ENCODE results near the gene PPP3CA. TPM values are rescaled to one million over a fixed set of nuclear protein-coding genes. Genes with fewer than 3 reads are reported as not detected.

PPP3CA gene
- total RNA-seq, 4 donors from 2014 or later = 28.7 to 51.7 (median 39.0) TPM

DNA sequence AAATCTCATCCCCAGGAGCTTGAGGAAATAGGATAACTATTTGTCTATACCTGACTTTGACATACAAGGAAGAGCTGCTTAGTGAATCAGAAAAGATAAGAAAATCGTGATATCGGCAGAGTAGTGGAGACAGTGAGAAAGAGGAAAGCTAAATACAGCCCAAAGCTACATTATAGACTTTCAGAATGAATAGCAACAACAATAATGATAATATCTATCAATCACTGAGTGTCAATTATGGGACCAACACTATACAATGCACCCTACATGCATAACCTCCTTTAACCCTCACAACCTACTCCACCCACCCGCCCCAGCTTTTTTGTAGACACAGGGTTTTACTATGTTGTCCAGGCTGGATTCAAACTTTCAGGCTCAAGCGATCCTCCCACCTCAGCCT, 205.1 kb downstream of the PPP3CA start:
- peaks cover 8% of the 10 kb centered on the region for H3K4me1 ChIP-seq
- H3K9me3 ChIP-seq = no peaks in the 10 kb centered on the region
- no peaks in the 10 kb centered on the region for H3K36me3 ChIP-seq
- H3K27me3 ChIP-seq = no peaks in the 10 kb centered on the region
- WGBS = 91% methylated on average over 4 of the region's 4 CpGs
- no peak overlapping the region for H3K4me3 ChIP-seq
- TF ChIP-seq, protein P1, sequence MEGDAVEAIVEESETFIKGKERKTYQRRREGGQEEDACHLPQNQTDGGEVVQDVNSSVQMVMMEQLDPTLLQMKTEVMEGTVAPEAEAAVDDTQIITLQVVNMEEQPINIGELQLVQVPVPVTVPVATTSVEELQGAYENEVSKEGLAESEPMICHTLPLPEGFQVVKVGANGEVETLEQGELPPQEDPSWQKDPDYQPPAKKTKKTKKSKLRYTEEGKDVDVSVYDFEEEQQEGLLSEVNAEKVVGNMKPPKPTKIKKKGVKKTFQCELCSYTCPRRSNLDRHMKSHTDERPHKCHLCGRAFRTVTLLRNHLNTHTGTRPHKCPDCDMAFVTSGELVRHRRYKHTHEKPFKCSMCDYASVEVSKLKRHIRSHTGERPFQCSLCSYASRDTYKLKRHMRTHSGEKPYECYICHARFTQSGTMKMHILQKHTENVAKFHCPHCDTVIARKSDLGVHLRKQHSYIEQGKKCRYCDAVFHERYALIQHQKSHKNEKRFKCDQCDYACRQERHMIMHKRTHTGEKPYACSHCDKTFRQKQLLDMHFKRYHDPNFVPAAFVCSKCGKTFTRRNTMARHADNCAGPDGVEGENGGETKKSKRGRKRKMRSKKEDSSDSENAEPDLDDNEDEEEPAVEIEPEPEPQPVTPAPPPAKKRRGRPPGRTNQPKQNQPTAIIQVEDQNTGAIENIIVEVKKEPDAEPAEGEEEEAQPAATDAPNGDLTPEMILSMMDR (IDR thresholded peaks at IDR 0.05) = no peak
- TF ChIP-seq POLR2A (IDR thresholded peaks at IDR 0.05) = no peak
- no peak for TF ChIP-seq POLR2AphosphoS5 (IDR thresholded peaks at IDR 0.05)
- TF ChIP-seq EP300 (IDR thresholded peaks at IDR 0.05) = no peak
- no peak for DNase-seq (ENCODE audit: low spot score in 2 of 2)
- H3K27ac ChIP-seq = no peak overlapping the region

GRCh38 chr4:101141855-101142254, 205.5 kb downstream of the PPP3CA start:
- TF ChIP-seq EP300 (IDR thresholded peaks at IDR 0.05) = no peak
- H3K4me3 ChIP-seq = no peak overlapping the region
- no peaks in the 10 kb centered on the region for H3K27me3 ChIP-seq
- no peaks in the 10 kb centered on the region for H3K9me3 ChIP-seq
- no peaks in the 10 kb centered on the region for H3K36me3 ChIP-seq
- H3K27ac ChIP-seq = no peak overlapping the region
- 89% methylated on average over 4 of the region's 4 CpGs for WGBS
- H3K4me1 ChIP-seq = peaks cover 8% of the 10 kb centered on the region
- DNase-seq (ENCODE audit: low spot score in 2 of 2) = no peak

GRCh38 chr4:101141230-101141629, 206.1 kb downstream of the PPP3CA start:
- DNase-seq (ENCODE audit: low spot score in 2 of 2) = no peak
- H3K4me3 ChIP-seq = no peak overlapping the region
- H3K9me3 ChIP-seq = no peaks in the 10 kb centered on the region
- WGBS = 79% methylated on average over 5 of the region's 5 CpGs
- no peak overlapping the region for H3K27ac ChIP-seq
- no peaks in the 10 kb centered on the region for H3K36me3 ChIP-seq
- H3K4me1 ChIP-seq = peaks cover 10% of the 10 kb centered on the region
- TF ChIP-seq EP300 (IDR thresholded peaks at IDR 0.05) (no peak), POLR2A (IDR thresholded peaks at IDR 0.05) (no peak), POLR2AphosphoS5 (IDR thresholded peaks at IDR 0.05) (no peak)
- TF ChIP-seq, protein P1 (IDR thresholded peaks at IDR 0.05) = no peak
- H3K27me3 ChIP-seq = no peaks in the 10 kb centered on the region

DNA sequence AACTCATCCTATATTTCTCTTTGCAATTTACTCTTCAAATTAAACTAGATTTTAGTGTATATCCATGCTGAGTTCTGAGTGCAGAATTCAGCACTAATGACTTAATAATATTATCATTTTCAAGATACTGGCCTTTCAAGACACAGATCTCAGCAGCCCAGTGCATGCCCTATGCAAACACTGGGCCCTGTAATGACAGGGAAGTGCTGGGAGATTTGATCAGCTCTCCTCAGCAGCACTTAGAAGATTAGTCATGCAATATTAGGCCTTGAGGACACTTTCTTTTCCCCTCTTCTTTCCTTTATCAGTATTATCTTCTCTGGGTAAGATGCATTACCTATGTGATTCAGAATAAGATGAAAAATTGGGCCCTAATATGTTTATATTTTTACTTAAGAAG, 207.1 kb downstream of the PPP3CA start:
- Histone ChIP-seq H3K4me3 (no peak overlapping the region), H3K27ac (no peak overlapping the region), H3K27me3 (no peaks in the 10 kb centered on the region), H3K36me3 (no peaks in the 10 kb centered on the region), H3K4me1 (peaks cover 18% of the 10 kb centered on the region), H3K9me3 (no peaks in the 10 kb centered on the region)
- TF ChIP-seq EP300 (IDR thresholded peaks at IDR 0.05) (no peak), POLR2AphosphoS5 (IDR thresholded peaks at IDR 0.05) (no peak), POLR2A (IDR thresholded peaks at IDR 0.05) (no peak)
- TF ChIP-seq, protein P1 (IDR thresholded peaks at IDR 0.05) = no peak
- no peak for DNase-seq (ENCODE audit: low spot score in 2 of 2)

GRCh38 chr4:101136373-101137370, 210.7 kb downstream of the PPP3CA start:
- Histone ChIP-seq H3K36me3 (no peaks in the 10 kb centered on the region), H3K27me3 (no peaks in the 10 kb centered on the region), H3K4me1 (peaks cover 22% of the 10 kb centered on the region), H3K4me3 (no peak overlapping the region), H3K27ac (no peak overlapping the region), H3K9me3 (peaks cover 4% of the 10 kb centered on the region)
- DNase-seq (ENCODE audit: low spot score in 2 of 2) = no peak
- TF ChIP-seq, protein P1 (IDR thresholded peaks at IDR 0.05) = no peak
- no peak for TF ChIP-seq EP300 (IDR thresholded peaks at IDR 0.05)
- no peak for TF ChIP-seq POLR2A (IDR thresholded peaks at IDR 0.05)
- TF ChIP-seq POLR2AphosphoS5 (IDR thresholded peaks at IDR 0.05) = no peak
- 77% methylated on average over 8 of the region's 8 CpGs for WGBS
